Gastroesophageal sphincter (tissue), 3 donors: ENCODE measurements around the gene AGBL4.

Experiments
- EP300 ChIP-seq: sonication (generic); formaldehyde crosslinking; IDR thresholded peaks from one replicate; pipeline ENCODE4 v1.6.1; 2017; ENCODE audit warnings: antibody characterized with exemption, mild to moderate bottlenecking
- POLR2A ChIP-seq, 2 donors: fragments of 450-650 bp; IDR thresholded peaks; one replicate each; pipeline ENCODE4 v1.6.1; 2017; ENCODE audit warnings: antibody characterized with exemption in 2 of 2, mild to moderate bottlenecking in 2 of 2, moderate library complexity in 1 of 2
- POLR2AphosphoS5 ChIP-seq: sonication (generic); formaldehyde crosslinking; IDR thresholded peaks from one replicate; pipeline ENCODE4 v1.6.1; 2017; ENCODE audit warnings: antibody characterized with exemption
- TF ChIP-seq, protein P1 (sequence below), 4 experiments: fragments of 200-600 bp in 2 of 4; fragments of 450-650 bp in 2 of 4; sonication (generic) in 1 of 4; IDR thresholded peaks; one replicate each; pipeline ENCODE4 v1.5.1; 2017 to 2019; ENCODE audit warnings: antibody characterized with exemption in 4 of 4, mild to moderate bottlenecking in 2 of 4, moderate library complexity in 2 of 4

DNA sequence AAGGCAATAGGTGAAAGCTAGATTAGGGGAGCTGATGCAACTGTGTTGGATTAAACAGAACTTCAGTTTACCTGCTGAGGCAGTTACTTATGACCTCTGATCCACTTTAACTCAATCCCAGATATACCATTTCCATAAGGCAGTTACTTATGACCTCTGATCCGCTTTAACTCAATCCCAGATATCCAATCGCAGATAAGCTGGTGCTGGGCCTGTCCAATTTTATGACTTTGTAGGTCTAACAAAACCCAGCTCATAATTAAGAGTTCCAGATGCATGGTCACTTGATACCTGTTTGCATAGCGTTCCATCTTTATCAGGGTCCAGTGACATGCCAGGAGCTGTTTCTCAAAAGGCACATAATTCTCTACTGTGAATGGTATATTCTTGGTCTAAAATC, 396.0 kb downstream of the AGBL4 start:
- TF ChIP-seq POLR2A (IDR thresholded peaks at IDR 0.05) (no peak), EP300 (no peak), POLR2AphosphoS5 (no peak)
- TF ChIP-seq, protein P1, sequence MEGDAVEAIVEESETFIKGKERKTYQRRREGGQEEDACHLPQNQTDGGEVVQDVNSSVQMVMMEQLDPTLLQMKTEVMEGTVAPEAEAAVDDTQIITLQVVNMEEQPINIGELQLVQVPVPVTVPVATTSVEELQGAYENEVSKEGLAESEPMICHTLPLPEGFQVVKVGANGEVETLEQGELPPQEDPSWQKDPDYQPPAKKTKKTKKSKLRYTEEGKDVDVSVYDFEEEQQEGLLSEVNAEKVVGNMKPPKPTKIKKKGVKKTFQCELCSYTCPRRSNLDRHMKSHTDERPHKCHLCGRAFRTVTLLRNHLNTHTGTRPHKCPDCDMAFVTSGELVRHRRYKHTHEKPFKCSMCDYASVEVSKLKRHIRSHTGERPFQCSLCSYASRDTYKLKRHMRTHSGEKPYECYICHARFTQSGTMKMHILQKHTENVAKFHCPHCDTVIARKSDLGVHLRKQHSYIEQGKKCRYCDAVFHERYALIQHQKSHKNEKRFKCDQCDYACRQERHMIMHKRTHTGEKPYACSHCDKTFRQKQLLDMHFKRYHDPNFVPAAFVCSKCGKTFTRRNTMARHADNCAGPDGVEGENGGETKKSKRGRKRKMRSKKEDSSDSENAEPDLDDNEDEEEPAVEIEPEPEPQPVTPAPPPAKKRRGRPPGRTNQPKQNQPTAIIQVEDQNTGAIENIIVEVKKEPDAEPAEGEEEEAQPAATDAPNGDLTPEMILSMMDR (IDR thresholded peaks at IDR 0.05): no peak
